Astrocyte of the spinal cord (primary cell): ENCODE results near the gene PIK3C2G.
A peak's percentile ranks its signal among the peaks of the same experiment; 100 is the strongest.

Source experiments
- DNase-seq: peaks from one replicate; pipeline ENCODE4 v3.0.0; 2011; ENCODE audit warnings: low read depth, low spot score
- H3K4me3 ChIP-seq: 2 replicates; pipeline ENCODE4 v1.5.1; 2011; ENCODE audit warnings: low read depth, mild to moderate bottlenecking, low read length, moderate library complexity
- CTCF ChIP-seq: IDR thresholded peaks from 2 replicates; pipeline ENCODE4 v1.5.1; 2012; ENCODE audit warnings: low read depth, mild to moderate bottlenecking, low read length, inconsistent platforms
- in situ Hi-C: cut with HindIII; loops from 2 replicates; pipeline ENCODE4 v1.10.0; 2017; ENCODE audit warnings: low sequenced_read_pairs

PIK3C2G gene

GRCh38 chr12:18640321-18640955, 379.1 kb downstream of the PIK3C2G start:
- in situ Hi-C loops, result no loop called here
- H3K4me3 ChIP-seq, result no peak overlapping the region
- TF ChIP-seq CTCF, result no peak
- no peak for DNase-seq

DNA sequence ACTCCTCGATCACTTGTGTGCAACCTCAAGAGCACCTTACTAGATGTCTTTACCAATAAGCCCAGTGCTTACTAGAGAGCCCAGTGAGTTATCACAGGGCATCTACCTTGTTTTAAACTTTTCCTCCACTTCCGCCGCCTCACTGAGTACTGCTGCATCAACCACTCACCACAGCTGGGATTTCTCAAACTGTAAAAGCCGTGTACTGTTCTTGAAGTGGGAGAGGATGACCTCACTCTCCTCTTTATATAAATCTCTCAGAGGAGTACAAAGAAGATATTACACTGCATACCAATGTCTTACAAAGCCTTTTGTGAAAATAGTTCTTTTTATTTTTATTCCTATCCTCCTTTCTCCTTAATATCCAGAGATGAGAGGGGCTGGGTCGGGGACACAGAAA, 382.4 kb downstream of the PIK3C2G start:
- H3K4me3 ChIP-seq, result no peak overlapping the region
- no peak for TF ChIP-seq CTCF
- peak; percentile 42 for DNase-seq
- in situ Hi-C loops, result no loop called here

DNA sequence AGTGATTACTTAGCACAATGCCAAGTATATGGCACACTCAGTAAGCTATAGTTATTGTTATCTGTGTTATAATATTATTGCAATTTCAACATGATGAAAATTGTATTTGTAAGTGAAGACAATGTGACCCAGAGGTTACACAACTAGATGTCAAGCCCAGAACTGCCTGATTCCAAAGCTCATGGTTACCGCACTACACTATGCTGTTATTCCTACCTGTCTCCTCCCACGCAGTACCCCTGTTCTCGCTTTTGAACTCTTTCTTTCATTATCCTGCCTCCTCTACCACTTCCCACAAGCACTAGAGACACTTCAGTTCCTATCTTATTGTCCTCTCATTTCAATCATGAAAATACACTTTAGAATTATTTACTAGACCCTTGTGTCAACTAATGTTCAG, 383.2 kb downstream of the PIK3C2G start:
- TF ChIP-seq CTCF, result no peak
- no peak for DNase-seq
- no peak overlapping the region for H3K4me3 ChIP-seq
- in situ Hi-C loops, result no loop called here

DNA sequence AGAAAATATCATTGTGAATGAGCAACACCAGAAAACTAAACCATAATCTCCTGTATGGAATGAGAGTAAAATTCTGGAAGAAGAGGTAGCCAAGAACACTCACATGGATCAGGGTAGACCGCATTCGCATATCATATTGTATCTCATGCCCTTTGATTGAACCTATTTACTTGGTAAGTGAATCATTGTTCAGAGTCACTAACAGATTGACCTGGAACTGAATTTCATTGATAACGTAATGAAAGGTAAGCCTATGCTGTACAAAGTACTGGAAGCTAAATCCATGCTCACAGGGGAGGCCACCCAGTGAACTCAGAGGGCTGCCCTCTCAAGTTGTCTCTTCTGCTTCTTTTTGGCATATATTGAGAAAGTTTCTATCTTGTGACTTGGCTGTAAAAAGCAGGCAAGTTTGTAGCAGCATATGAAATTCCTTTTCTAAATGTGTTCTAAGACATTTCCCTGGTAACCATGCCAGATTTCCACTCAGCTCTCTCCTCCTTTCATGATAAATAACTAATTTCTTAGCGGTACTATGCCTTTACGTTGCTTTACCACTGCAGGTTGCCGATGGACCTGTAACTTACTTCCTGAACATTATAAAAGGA, 385.1 kb downstream of the PIK3C2G start:
- no peak overlapping the region for H3K4me3 ChIP-seq
- TF ChIP-seq CTCF, result no peak
- in situ Hi-C loops, result no loop called here
- DNase-seq, result no peak

- DNase-seq, result no peak
- in situ Hi-C loops, result no loop called here
- H3K4me3 ChIP-seq, result no peak overlapping the region
- no peak for TF ChIP-seq CTCF
Measured at GRCh38 chr12:18651525-18651924, 390.2 kb downstream of the PIK3C2G start.

GRCh38 chr12:18652596-18652995, 391.3 kb downstream of the PIK3C2G start:
- TF ChIP-seq CTCF, result no peak
- DNase-seq, result no peak
- in situ Hi-C loops, result no loop called here
- H3K4me3 ChIP-seq, result no peak overlapping the region
